Glutamatergic neuron (in vitro differentiated cells): ENCODE measurements around the gene CPEB2. TPM values are rescaled to one million over a fixed set of nuclear protein-coding genes. Genes with fewer than 3 reads are reported as not detected.

Source experiments
- DNase-seq: peaks from one replicate; pipeline ENCODE4 v3.0.0; 2022
- H3K27ac Mint-ChIP-seq: one replicate; pipeline ENCODE4 v1.8.0; 2020; ENCODE audit warnings: mild to moderate bottlenecking, mixed read lengths, inconsistent platforms; ENCODE audit not compliant: unreplicated experiment
- H3K27me3 Mint-ChIP-seq: one replicate; pipeline ENCODE4 v1.8.0; 2020; ENCODE audit warnings: mild to moderate bottlenecking, moderate library complexity, mixed read lengths, inconsistent platforms; ENCODE audit not compliant: unreplicated experiment
- H3K36me3 Mint-ChIP-seq: one replicate; pipeline ENCODE4 v1.8.0; 2020; ENCODE audit warnings: mild to moderate bottlenecking, mixed read lengths, inconsistent platforms; ENCODE audit not compliant: unreplicated experiment
- H3K4me1 Mint-ChIP-seq: one replicate; pipeline ENCODE4 v1.8.0; 2020; ENCODE audit warnings: mild to moderate bottlenecking, low read depth, mixed read lengths, inconsistent platforms; ENCODE audit not compliant: unreplicated experiment
- H3K4me3 Mint-ChIP-seq: one replicate; pipeline ENCODE4 v1.8.0; 2020; ENCODE audit warnings: mild to moderate bottlenecking, mixed read lengths, inconsistent platforms; ENCODE audit not compliant: unreplicated experiment
- H3K9me3 Mint-ChIP-seq: one replicate; pipeline ENCODE4 v1.8.0; 2020; ENCODE audit warnings: mild to moderate bottlenecking, moderate library complexity, mixed read lengths, inconsistent platforms; ENCODE audit not compliant: unreplicated experiment
- CTCF ChIP-seq: fragments of 200-600 bp; sonication (generic); IDR thresholded peaks from one replicate; pipeline ENCODE4 v1.5.0; 2021; ENCODE audit not compliant: partially characterized antibody, unreplicated experiment
- total RNA-seq: library from RNA; stranded (reverse); fragmentation: NEBNext Ultra II Directional; extraction: Animal tissue kit (Norgen Biotek cat#: 25700); gene quantifications from one replicate; pipeline ENCODE4 v1.2.1, GENCODE V29; 2021; ENCODE audit not compliant: unreplicated experiment

Gene CPEB2
- total RNA-seq, 1 donor from 2014 or later = 52.6 TPM

- H3K4me1 Mint-ChIP-seq = no peaks in the 10 kb centered on the region
- no peaks in the 10 kb centered on the region for H3K9me3 Mint-ChIP-seq
- peaks cover 2% of the 10 kb centered on the region for H3K27me3 Mint-ChIP-seq
- no peak overlapping the region for H3K4me3 Mint-ChIP-seq
- no peak for TF ChIP-seq CTCF
- DNase-seq = no peak
- H3K36me3 Mint-ChIP-seq = no peaks in the 10 kb centered on the region
- no peak overlapping the region for H3K27ac Mint-ChIP-seq
Measured at GRCh38 chr4:14977830-14978229, 24.5 kb upstream of the CPEB2 start.

GRCh38 chr4:14984448-14984847 lies 17.8 kb upstream of the CPEB2 start:
- H3K4me1 Mint-ChIP-seq = no peaks in the 10 kb centered on the region
- H3K27me3 Mint-ChIP-seq = peaks cover 2% of the 10 kb centered on the region
- no peaks in the 10 kb centered on the region for H3K36me3 Mint-ChIP-seq
- no peaks in the 10 kb centered on the region for H3K9me3 Mint-ChIP-seq
- H3K4me3 Mint-ChIP-seq = no peak overlapping the region
- no peak for DNase-seq
- H3K27ac Mint-ChIP-seq = no peak overlapping the region
- TF ChIP-seq CTCF = no peak

GRCh38 chr4:14985161-14985560 lies 17.1 kb upstream of the CPEB2 start:
- no peak for DNase-seq
- TF ChIP-seq CTCF = no peak
- Mint-ChIP-seq H3K9me3 (no peaks in the 10 kb centered on the region), H3K36me3 (no peaks in the 10 kb centered on the region), H3K4me1 (no peaks in the 10 kb centered on the region), H3K4me3 (no peak overlapping the region), H3K27me3 (peaks cover 2% of the 10 kb centered on the region), H3K27ac (no peak overlapping the region)

GRCh38 chr4:14985843-14986242 lies 16.4 kb upstream of the CPEB2 start:
- Mint-ChIP-seq H3K4me1 (no peaks in the 10 kb centered on the region), H3K36me3 (no peaks in the 10 kb centered on the region), H3K4me3 (no peak overlapping the region), H3K9me3 (no peaks in the 10 kb centered on the region), H3K27ac (no peak overlapping the region), H3K27me3 (peaks cover 2% of the 10 kb centered on the region)
- DNase-seq = no peak
- TF ChIP-seq CTCF = no peak

GRCh38 chr4:14987054-14987453 lies 15.2 kb upstream of the CPEB2 start:
- Mint-ChIP-seq H3K27me3 (peaks cover 4% of the 10 kb centered on the region), H3K27ac (no peak overlapping the region), H3K9me3 (no peaks in the 10 kb centered on the region), H3K4me1 (no peaks in the 10 kb centered on the region), H3K4me3 (no peak overlapping the region), H3K36me3 (no peaks in the 10 kb centered on the region)
- TF ChIP-seq CTCF = no peak
- DNase-seq = no peak
